ENCODE data around the gene DYNC1H1.

Gene DYNC1H1

GRCh38 chr14:101988377-101988776 is 24.0 kb downstream of the DYNC1H1 start:
- Histone ChIP-seq H3K9me3 (no peaks in the 10 kb centered on the region), H3K4me3 (ENCODE audit: low read depth in 1 of 2, low read length in 1 of 2) (no peak overlapping the region), H3K4me1 (ENCODE audit: control insufficient read depth in 1 of 2, insufficient read depth in 1 of 2, low read depth in 1 of 2, low read length in 1 of 2) (no peaks in the 10 kb centered on the region), H3K27ac (no peak overlapping the region), H3K36me3 (peaks cover 94% of the 10 kb centered on the region), H3K27me3 (no peaks in the 10 kb centered on the region)
- TF ChIP-seq CTCF (IDR thresholded peaks at IDR 0.05), result no peak

- no peaks in the 10 kb centered on the region for H3K4me1 ChIP-seq (ENCODE audit: control insufficient read depth in 1 of 2, insufficient read depth in 1 of 2, low read depth in 1 of 2, low read length in 1 of 2)
- TF ChIP-seq CTCF (IDR thresholded peaks at IDR 0.05), result no peak
- H3K36me3 ChIP-seq, result peaks cover 100% of the 10 kb centered on the region
- H3K27me3 ChIP-seq, result no peaks in the 10 kb centered on the region
- H3K27ac ChIP-seq, result no peak overlapping the region
- H3K9me3 ChIP-seq, result no peaks in the 10 kb centered on the region
- H3K4me3 ChIP-seq (ENCODE audit: low read depth in 1 of 2, low read length in 1 of 2), result no peak overlapping the region
These were observed 27.0 kb downstream of the DYNC1H1 start for GRCh38 chr14:101991352-101991751.

- TF ChIP-seq CTCF (IDR thresholded peaks at IDR 0.05), result no peak
- Histone ChIP-seq H3K4me3 (ENCODE audit: low read depth in 1 of 2, low read length in 1 of 2) (no peak overlapping the region), H3K36me3 (peaks cover 100% of the 10 kb centered on the region), H3K4me1 (ENCODE audit: control insufficient read depth in 1 of 2, insufficient read depth in 1 of 2, low read depth in 1 of 2, low read length in 1 of 2) (no peaks in the 10 kb centered on the region), H3K27me3 (no peaks in the 10 kb centered on the region), H3K27ac (no peak overlapping the region), H3K9me3 (no peaks in the 10 kb centered on the region)
These were observed 28.3 kb downstream of the DYNC1H1 start for GRCh38 chr14:101992708-101993107.

- H3K36me3 ChIP-seq, result peaks cover 98% of the 10 kb centered on the region
- no peak overlapping the region for H3K27ac ChIP-seq
- H3K4me1 ChIP-seq (ENCODE audit: control insufficient read depth in 1 of 2, insufficient read depth in 1 of 2, low read depth in 1 of 2, low read length in 1 of 2), result no peaks in the 10 kb centered on the region
- H3K27me3 ChIP-seq, result no peaks in the 10 kb centered on the region
- TF ChIP-seq CTCF (IDR thresholded peaks at IDR 0.05), result no peak
- no peaks in the 10 kb centered on the region for H3K9me3 ChIP-seq
- no peak overlapping the region for H3K4me3 ChIP-seq (ENCODE audit: low read depth in 1 of 2, low read length in 1 of 2)
These were observed 33.3 kb downstream of the DYNC1H1 start for GRCh38 chr14:101997429-101998336.

DNA sequence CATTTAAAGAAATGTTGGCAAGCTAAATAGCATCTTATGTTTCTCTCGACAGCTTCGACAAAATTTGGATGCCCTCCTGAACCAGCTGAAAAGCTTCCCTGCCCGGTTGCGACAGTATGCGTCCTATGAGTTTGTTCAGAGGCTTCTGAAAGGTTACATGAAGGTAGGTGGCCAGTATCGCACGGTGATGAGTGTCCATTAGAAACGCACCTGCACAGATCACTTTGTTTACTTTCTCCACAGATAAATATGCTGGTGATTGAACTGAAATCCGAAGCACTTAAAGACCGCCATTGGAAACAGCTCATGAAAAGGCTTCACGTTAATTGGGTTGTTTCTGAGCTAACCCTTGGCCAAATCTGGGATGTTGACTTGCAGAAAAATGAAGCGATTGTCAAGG is 36.5 kb downstream of the DYNC1H1 start:
- Histone ChIP-seq H3K4me3 (ENCODE audit: low read depth in 1 of 2, low read length in 1 of 2) (no peak overlapping the region), H3K9me3 (no peaks in the 10 kb centered on the region), H3K36me3 (peaks cover 98% of the 10 kb centered on the region), H3K27ac (no peak overlapping the region), H3K4me1 (ENCODE audit: control insufficient read depth in 1 of 2, insufficient read depth in 1 of 2, low read depth in 1 of 2, low read length in 1 of 2) (no peaks in the 10 kb centered on the region), H3K27me3 (no peaks in the 10 kb centered on the region)
- no peak for TF ChIP-seq CTCF (IDR thresholded peaks at IDR 0.05)

All from neutrophil (primary cell).